ENCODE data around the gene PTPRG.

The PTPRG gene

GRCh38 chr3:61663356-61664104, 102.2 kb downstream of the PTPRG start:
- no peak for DNase-seq

GRCh38 chr3:61664105-61664482, 102.7 kb downstream of the PTPRG start:
- DNase-seq: no peak

DNA sequence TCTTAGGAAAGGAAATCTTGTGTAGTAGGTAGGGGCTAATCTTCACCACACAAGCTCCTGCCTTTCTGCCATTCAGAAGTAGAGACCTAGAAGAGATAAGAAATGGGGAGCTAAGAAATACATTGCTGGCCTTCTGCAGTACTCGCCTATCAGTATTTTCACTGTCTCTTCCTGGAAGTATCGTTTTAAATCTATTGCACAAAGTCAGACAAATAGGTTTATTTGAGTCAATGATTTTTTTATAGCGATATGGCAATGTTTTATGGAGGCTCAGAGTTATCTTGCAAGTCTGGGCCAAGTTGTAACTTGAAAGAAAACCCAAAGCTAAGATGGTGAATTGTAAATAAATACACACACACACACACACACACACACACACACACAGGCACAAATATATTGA, 103.8 kb downstream of the PTPRG start:
- DNase-seq: no peak

- DNase-seq: no peak
These were observed 104.6 kb downstream of the PTPRG start for GRCh38 chr3:61665987-61666386.

- no peak for DNase-seq
These were observed 105.4 kb downstream of the PTPRG start for GRCh38 chr3:61666615-61667330.

DNA sequence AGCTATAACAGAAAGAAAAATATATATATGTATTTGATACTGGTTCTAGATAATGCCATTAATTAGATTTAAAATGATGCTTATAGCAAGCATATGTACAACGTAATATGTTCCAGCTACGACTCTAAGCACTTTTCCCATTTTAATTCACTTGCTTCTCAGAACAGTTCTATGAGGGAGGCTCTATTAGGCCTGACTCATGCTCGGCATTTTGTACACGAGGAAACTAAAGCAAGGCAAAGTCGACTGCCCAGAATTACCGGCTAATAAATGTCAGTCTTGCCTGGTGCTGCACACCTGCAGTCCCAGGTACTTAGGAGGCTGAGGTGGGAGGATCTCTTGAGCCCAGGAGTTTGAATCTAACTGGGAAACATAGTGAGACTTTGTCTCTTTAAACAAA, 106.0 kb downstream of the PTPRG start:
- DNase-seq: no peak

GRCh38 chr3:61667814-61668213, 106.4 kb downstream of the PTPRG start:
- DNase-seq: no peak

- no peak for DNase-seq
These were observed 107.0 kb downstream of the PTPRG start for GRCh38 chr3:61668317-61668864.

DNA sequence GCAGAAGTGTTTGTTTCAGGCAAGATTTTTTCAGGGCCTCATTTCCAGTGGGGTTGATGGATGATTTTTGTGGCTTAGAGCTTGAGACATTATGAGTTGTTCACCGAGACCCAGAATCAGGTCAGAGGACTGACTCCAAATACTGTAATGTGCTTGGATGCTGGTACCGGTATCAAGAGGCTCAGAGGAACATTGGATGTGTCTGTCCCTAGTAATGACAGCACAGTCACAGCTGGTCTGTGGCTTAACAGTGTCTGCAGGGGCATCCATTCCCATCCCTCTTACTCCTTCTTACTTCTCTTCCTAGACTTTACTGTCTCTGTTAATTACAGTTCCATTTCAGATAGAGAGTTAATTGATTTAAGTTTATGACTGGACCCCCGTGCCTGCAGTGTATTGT, 107.8 kb downstream of the PTPRG start:
- DNase-seq: no peak

GRCh38 chr3:61669668-61670299, 108.4 kb downstream of the PTPRG start:
- no peak for DNase-seq

DNA sequence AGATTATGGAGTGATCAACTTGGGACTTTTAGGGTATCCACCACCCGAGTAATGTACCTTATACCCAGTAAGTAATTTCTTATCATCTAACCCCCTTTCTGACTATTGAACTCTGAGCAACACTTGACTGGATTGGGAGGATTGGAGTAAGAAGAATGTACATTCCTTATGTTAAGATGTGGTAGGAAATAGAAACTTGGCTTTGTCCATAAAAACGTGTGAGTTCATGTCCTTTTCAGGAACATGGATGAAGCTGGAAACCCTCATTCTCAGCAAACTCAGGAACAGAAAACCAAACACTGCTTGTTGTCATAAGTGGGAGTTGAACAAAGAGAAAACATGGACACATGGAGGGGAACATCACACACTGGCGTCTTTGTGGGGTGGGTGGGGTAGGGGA, 112.3 kb downstream of the PTPRG start:
- DNase-seq: no peak

DNA sequence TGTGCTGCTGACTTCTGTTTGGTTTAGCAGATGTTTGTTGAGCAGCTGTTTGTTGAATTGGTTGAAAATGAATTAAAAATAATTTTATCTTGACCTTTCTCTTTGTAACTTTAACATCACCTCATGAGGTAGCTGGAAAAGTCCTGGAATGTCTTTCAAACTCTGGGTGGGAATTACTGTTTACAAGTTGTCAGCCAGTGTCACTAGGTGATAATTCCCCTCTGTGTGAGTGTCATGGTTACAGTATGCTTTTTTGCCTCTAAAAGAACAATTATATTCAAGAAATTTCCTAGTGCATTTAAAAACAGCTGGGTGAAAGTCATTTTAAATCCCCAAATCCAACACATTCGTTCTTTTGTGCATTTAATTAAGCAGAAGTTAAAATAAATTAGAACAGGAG, 113.2 kb downstream of the PTPRG start:
- DNase-seq: no peak

DNA sequence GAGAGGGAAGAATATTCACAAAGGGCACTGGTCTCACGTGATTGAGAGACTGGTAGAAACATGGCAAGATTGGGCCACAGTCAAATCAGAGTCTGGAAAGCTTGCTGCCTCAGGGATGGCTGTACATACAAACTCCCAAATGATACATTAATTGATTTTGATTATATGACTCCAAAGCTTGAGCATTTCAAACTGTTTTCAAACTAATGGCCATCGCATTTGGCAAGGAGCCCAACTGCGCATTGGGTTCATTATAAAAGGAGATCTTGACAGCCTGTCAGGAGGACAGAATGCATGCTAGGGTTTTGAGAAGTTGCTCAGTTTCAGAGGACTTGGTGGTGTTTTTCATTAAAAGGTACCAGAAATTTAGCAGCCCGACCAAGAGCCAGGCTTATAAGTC, 117.7 kb downstream of the PTPRG start:
- no peak for DNase-seq

- DNase-seq: no peak
These were observed 119.2 kb downstream of the PTPRG start for GRCh38 chr3:61680617-61681016.

DNA sequence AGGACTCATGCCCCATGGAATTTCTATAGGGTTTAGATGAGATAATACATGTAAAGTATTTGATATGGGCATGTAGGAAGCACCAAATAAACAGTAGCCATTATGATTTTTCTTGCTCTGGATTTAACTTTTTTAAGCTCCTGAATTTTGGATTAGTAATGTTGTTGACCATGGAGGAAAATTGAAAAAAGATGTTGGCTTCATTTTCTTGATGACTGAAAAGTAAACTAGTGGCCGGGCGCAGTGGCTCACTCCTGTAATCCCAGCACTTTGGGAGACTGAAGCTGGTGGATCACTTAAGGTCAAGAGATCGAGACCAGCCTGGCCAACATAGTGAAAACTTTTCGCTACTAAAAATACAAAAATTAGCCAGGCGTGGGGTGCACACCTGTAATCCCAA, 120.3 kb downstream of the PTPRG start:
- no peak for DNase-seq

- DNase-seq: no peak
These were observed 121.5 kb downstream of the PTPRG start for GRCh38 chr3:61682671-61683548.

DNA sequence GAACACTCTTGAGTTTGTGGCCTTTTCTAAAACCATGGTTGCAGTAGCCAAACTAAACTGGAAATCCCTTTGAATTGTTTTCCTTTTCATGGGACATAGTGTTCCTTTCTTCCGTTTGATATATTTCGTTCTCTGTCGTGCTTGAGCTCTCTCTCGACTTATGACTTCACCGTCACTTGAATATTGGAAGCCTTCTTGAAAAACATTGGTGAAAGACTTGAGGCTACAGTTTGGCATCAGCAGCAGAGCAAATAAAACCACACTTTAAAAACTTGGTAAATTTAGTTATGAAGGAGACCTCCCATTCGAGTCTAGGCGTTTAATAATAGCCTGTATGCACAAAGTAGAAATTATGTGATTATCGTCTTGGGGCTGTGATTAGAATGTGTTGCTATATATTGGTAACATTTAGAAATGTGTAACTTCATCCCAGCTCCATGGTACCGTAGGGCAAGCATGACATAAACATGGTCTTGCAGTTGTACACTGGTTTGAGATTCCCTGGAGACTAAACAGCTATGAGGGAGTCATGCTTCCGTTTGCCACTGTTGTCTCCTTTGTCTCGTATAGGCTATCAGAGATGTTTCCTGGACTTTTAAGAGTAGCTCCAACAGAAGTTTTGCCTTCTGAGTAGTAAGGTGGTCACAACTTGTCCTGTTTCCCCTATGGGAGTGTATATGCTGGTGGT, 122.3 kb downstream of the PTPRG start:
- no peak for DNase-seq

DNA sequence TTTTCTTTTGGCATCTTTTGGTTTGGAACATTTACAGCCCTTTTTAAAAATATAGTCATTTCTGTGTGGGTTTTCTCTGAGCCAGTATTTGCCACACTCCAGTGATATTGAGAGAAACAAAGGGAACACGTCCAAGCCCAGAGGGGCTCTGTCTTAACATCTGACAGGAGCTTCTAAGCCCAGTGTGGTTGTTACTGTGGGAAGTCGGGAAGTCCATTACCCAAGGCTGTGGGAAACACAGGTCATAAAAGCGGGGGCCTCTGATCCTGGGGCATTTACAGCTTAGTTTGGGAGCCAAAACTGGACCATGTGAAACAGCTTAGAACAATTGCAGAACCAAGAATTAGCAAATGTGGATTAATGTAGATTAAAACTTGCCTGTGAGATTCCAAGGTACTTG, 123.0 kb downstream of the PTPRG start:
- DNase-seq: no peak

GRCh38 chr3:61685755-61686154, 124.4 kb downstream of the PTPRG start:
- no peak for DNase-seq

DNA sequence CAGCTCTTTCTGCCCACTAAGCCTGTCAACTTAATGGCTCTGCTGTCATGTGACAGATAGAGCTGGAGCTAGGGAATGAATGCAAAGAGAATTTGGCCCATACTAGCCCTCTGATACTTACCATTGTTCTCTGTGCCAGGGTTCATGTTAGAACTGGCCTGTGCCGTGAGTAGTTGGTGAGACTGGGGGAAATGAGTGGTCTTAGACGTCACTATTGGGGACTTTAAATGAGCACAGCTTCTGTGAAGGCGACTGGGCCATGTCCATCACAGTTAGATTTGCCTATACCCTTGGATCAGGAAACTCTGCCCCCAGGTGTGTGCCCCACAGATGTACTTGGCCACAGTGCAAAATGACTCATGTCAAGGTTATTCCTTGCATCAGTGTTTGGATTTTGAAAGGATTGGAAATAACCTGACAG, 124.9 kb downstream of the PTPRG start:
- no peak for DNase-seq

DNA sequence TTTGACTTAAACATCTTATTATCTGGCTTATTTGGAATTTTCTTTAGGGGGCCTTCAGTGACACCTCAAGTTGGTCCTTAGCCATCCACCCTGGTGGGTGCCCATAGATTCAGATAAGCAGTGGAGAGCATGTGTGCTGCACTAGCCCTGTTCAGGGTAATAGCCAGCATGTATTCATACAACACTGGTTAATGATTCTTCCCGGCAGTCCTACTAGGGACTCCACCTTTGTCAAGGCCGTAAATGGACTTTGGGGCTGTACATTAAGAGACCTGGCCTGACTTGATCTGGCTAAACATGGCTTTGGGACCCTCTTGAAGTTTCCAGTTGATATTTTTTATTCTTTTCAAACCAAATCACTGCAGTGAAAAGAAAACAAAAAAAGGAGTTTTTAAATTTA, 125.8 kb downstream of the PTPRG start:
- DNase-seq: no peak

DNA sequence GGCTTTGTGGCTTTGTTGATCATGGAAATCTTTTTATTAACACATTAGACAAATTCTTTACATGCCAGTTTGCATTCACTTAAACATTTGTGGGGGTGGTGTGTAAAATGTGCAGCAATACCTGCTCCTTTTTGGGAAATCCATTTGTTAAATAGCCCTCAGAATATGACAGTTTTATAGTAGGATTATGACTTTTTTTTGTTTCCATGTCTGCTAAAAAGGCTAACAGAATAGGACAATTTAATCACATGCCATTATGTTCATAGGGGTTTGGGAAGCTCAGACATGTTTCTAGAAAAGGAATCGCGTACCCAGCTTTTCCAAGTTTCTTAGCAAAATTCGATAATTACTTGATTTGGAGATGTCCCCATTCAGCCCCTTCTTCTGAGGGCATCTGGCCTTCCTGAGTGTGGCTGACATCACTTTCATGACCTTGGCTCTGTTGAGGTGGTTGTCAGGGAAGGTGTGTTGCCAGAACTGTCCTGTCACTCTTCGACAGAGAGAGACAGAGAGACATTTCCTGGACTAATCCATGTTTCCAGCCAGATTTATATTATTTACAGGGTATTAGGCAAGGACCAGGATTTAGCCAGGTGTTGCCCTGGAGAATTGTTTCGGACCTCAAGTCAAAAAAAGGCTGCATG, 126.4 kb downstream of the PTPRG start:
- DNase-seq: no peak

Data from CD4-positive, alpha-beta T cell treated with Interleukin-17A for 4 hours (primary cell).